H9 (cell line): ENCODE results near the gene LDLRAP1. TPM values are rescaled to one million over a fixed set of nuclear protein-coding genes. Genes with fewer than 3 reads are reported as not detected.

Source experiments
- DNase-seq: peaks from one replicate; pipeline ENCODE4 v3.0.0-alpha.2; 2017
- H2AFZ ChIP-seq: one replicate; pipeline ENCODE4 v1.6.1; 2013; ENCODE audit warnings: mild to moderate bottlenecking, low read length, control low read depth, moderate library complexity
- H2AK5ac ChIP-seq: 2 replicates; pipeline ENCODE4 v1.6.1; 2013; ENCODE audit warnings: low read length, control low read depth, mixed read lengths; ENCODE audit not compliant: insufficient read length
- H2BK120ac ChIP-seq: one replicate; pipeline ENCODE4 v1.6.1; 2013; ENCODE audit warnings: low read depth, mild to moderate bottlenecking, low read length, control low read depth, inconsistent platforms; ENCODE audit not compliant: poor library complexity, severe bottlenecking
- H2BK12ac ChIP-seq: 2 replicates; pipeline ENCODE4 v1.6.1; 2013; ENCODE audit warnings: low read length, control low read depth, mixed read lengths, low read depth; ENCODE audit not compliant: insufficient read length
- H2BK15ac ChIP-seq: 2 replicates; pipeline ENCODE4 v1.6.1; 2013; ENCODE audit warnings: low read depth, low read length, control low read depth
- H2BK20ac ChIP-seq: one replicate; pipeline ENCODE4 v1.6.1; 2013; ENCODE audit warnings: low read depth, mild to moderate bottlenecking, low read length, control low read depth, inconsistent platforms; ENCODE audit not compliant: poor library complexity, severe bottlenecking
- H2BK5ac ChIP-seq: 2 replicates; pipeline ENCODE4 v1.6.1; 2013; ENCODE audit warnings: low read length, control low read depth, mixed read lengths; ENCODE audit not compliant: insufficient read length
- H3K14ac ChIP-seq: 2 replicates; pipeline ENCODE4 v1.6.1; 2013; ENCODE audit warnings: low read length, control low read depth; ENCODE audit not compliant: insufficient read depth
- H3K18ac ChIP-seq: 2 replicates; pipeline ENCODE4 v1.6.1; 2013; ENCODE audit warnings: low read depth, mild to moderate bottlenecking, mixed read lengths, low read length, control low read depth; ENCODE audit not compliant: insufficient read length
- H3K23ac ChIP-seq: 2 replicates; pipeline ENCODE4 v1.6.1; 2013; ENCODE audit warnings: low read length, control low read depth, mixed read lengths, low read depth; ENCODE audit not compliant: insufficient read length
- H3K23me2 ChIP-seq: 2 replicates; pipeline ENCODE4 v1.6.1; 2013; ENCODE audit warnings: low read depth, mild to moderate bottlenecking, mixed read lengths, low read length, control low read depth; ENCODE audit not compliant: insufficient read length, poor library complexity, severe bottlenecking
- H3K27ac ChIP-seq: 2 replicates; pipeline ENCODE4 v1.5.1; 2013; ENCODE audit warnings: low read length, control low read depth, mixed read lengths, low read depth; ENCODE audit not compliant: insufficient read length
- H3K27me3 ChIP-seq: 2 replicates; pipeline ENCODE4 v1.6.1; 2013; ENCODE audit warnings: low read length, control low read depth, inconsistent platforms; ENCODE audit not compliant: insufficient read depth
- H3K4ac ChIP-seq: 2 replicates; pipeline ENCODE4 v1.6.1; 2013; ENCODE audit warnings: low read depth, mild to moderate bottlenecking, control low read depth, inconsistent platforms, low read length, moderate library complexity
- H3K4me1 ChIP-seq: 2 replicates; pipeline ENCODE4 v1.6.1; 2013; ENCODE audit warnings: low read length, control low read depth, inconsistent platforms; ENCODE audit not compliant: insufficient read depth
- H3K4me2 ChIP-seq: 2 replicates; pipeline ENCODE4 v1.6.1; 2013; ENCODE audit warnings: low read length, control low read depth, mixed read lengths; ENCODE audit not compliant: insufficient read length, insufficient read depth
- H3K56ac ChIP-seq: 2 replicates; pipeline ENCODE4 v1.6.1; 2013; ENCODE audit warnings: low read depth, mild to moderate bottlenecking, mixed read lengths, low read length, control low read depth; ENCODE audit not compliant: insufficient read length
- H3K79me1 ChIP-seq: 2 replicates; pipeline ENCODE4 v1.6.1; 2013; ENCODE audit warnings: low read depth, mild to moderate bottlenecking, moderate library complexity, low read length, control low read depth, inconsistent platforms; ENCODE audit not compliant: insufficient read depth, poor library complexity, severe bottlenecking
- H3K79me2 ChIP-seq: 2 replicates; pipeline ENCODE4 v1.6.1; 2013; ENCODE audit warnings: low read length, control low read depth, inconsistent platforms; ENCODE audit not compliant: insufficient read depth
- H3K9ac ChIP-seq: 2 replicates; pipeline ENCODE4 v1.6.1; 2013; ENCODE audit warnings: low read length, control low read depth, mixed read lengths; ENCODE audit not compliant: insufficient read length; ENCODE audit errors: extremely low read depth
- H3K9me3 ChIP-seq: one replicate; pipeline ENCODE4 v1.6.1; 2013; ENCODE audit warnings: low read depth, low read length, inconsistent platforms; ENCODE audit not compliant: control insufficient read depth
- H3T11ph ChIP-seq: one replicate; pipeline ENCODE4 v1.6.1; 2013; ENCODE audit warnings: mild to moderate bottlenecking, low read length, control low read depth, inconsistent platforms
- H4K20me1 ChIP-seq: one replicate; pipeline ENCODE4 v1.6.1; 2013; ENCODE audit not compliant: control insufficient read depth, insufficient read length, insufficient read depth
- H4K5ac ChIP-seq: 2 replicates; pipeline ENCODE4 v1.6.1; 2013; ENCODE audit warnings: low read depth, mild to moderate bottlenecking, mixed read lengths, low read length, control low read depth; ENCODE audit not compliant: insufficient read length
- H4K8ac ChIP-seq: replicated peaks from 2 replicates; pipeline ENCODE4 v1.6.1; 2013; ENCODE audit warnings: low read length, control low read depth, mixed read lengths, low read depth; ENCODE audit not compliant: insufficient read length
- H4K91ac ChIP-seq: 2 replicates; pipeline ENCODE4 v1.6.1; 2013; ENCODE audit warnings: low read depth, mild to moderate bottlenecking, moderate library complexity, mixed read lengths, low read length, control low read depth; ENCODE audit not compliant: insufficient read length
- H3K27ac Mint-ChIP-seq, 3 experiments: 2 replicates in 2 of 3; 3 replicates in 1 of 3; pipeline ENCODE4 v1.8.0; 2020 to 2021; ENCODE audit warnings: mixed read lengths in 3 of 3, mild to moderate bottlenecking in 1 of 3, moderate library complexity in 1 of 3
- H3K27me3 Mint-ChIP-seq: 2 replicates; pipeline ENCODE4 v1.8.0; 2021; ENCODE audit warnings: low read depth, mild to moderate bottlenecking, moderate library complexity, mixed read lengths
- H3K36me3 Mint-ChIP-seq, 3 experiments: 2 replicates in 2 of 3; 3 replicates in 1 of 3; pipeline ENCODE4 v1.8.0; 2020 to 2021; ENCODE audit warnings: low read depth in 3 of 3, mixed read lengths in 3 of 3; ENCODE audit not compliant: insufficient read depth in 1 of 3
- H3K4me1 Mint-ChIP-seq, 2 experiments: 2 replicates each; pipeline ENCODE4 v1.8.0; 2020; ENCODE audit warnings: mixed read lengths in 2 of 2
- H3K4me3 Mint-ChIP-seq, 2 experiments: 2 replicates in 1 of 2; 3 replicates in 1 of 2; pipeline ENCODE4 v1.8.0; 2020 to 2021; ENCODE audit warnings: mild to moderate bottlenecking in 2 of 2, mixed read lengths in 2 of 2, moderate library complexity in 1 of 2
- H3K9me3 Mint-ChIP-seq, 2 experiments: 2 replicates in 1 of 2; 3 replicates in 1 of 2; pipeline ENCODE4 v1.8.0; 2020; ENCODE audit warnings: mild to moderate bottlenecking in 2 of 2, mixed read lengths in 2 of 2, moderate library complexity in 1 of 2
- CTCF ChIP-seq: fragments of 200-600 bp; sonication (generic); conservative IDR thresholded peaks from 3 replicates; pipeline ENCODE4 v1.8.0; 2021; ENCODE audit warnings: antibody characterized with exemption, mild to moderate bottlenecking
- WGBS: extraction: QIAGEN DNeasy Blood & Tissue Kit; methylation state at CpG from one replicate; pipeline ENCODE4 v1.1.7; 2013; ENCODE audit warnings: missing lambda C conversion rate, low lambda C conversion rate, mixed read lengths; ENCODE audit not compliant: insufficient read length; ENCODE audit errors: extremely low coverage; 5-methylcytosine and 5-hydroxymethylcytosine counted together
- total RNA-seq: library from RNA; stranded (reverse); gene quantifications from 2 replicates; pipeline ENCODE4 v1.2.1, GENCODE V29; 2021

LDLRAP1 gene
- total RNA-seq, 1 experiment from 2014 or later, result 15.7 TPM

- peaks cover 16% of the 10 kb centered on the region for H3K23me2 ChIP-seq
- H3K23ac ChIP-seq, result no peak overlapping the region
- no peaks in the 10 kb centered on the region for H4K20me1 ChIP-seq
- no peak overlapping the region for H3K18ac ChIP-seq
- no peak overlapping the region for H2BK15ac ChIP-seq
- no peaks in the 10 kb centered on the region for H3K9me3 ChIP-seq
- H3K79me2 ChIP-seq, result no peaks in the 10 kb centered on the region
- H2AK5ac ChIP-seq, result no peak overlapping the region
- peak overlapping the region; percentile 33 to 70; a peak in 2 of 5 replicates for H3K4me3 Mint-ChIP-seq
- DNase-seq, result no peak
- no peak for TF ChIP-seq CTCF
- no peaks in the 10 kb centered on the region; the same call in 1 of the 2 replicates for H3K27me3 ChIP-seq
- no peak overlapping the region for H2BK12ac ChIP-seq
- H3K4me1 ChIP-seq, result no peaks in the 10 kb centered on the region
- H3K27ac Mint-ChIP-seq, result no peak overlapping the region
- peaks cover 26% of the 10 kb centered on the region in 2 experiments for H3K4me1 Mint-ChIP-seq
- H3T11ph ChIP-seq, result no peak overlapping the region
- H3K27me3 Mint-ChIP-seq, result peaks cover 67% of the 10 kb centered on the region
- WGBS, result no CpG with 5 or more reads among the region's 7 CpGs
- no peak overlapping the region for H4K91ac ChIP-seq
- H3K4ac ChIP-seq, result no peak overlapping the region
- H2BK5ac ChIP-seq, result no peak overlapping the region
- H2AFZ ChIP-seq, result no peak overlapping the region
- no peak overlapping the region for H3K9ac ChIP-seq
- no peak overlapping the region for H3K4me2 ChIP-seq
- no peak overlapping the region for H2BK20ac ChIP-seq
- no peaks in the 10 kb centered on the region for H3K79me1 ChIP-seq
- H3K27ac ChIP-seq, result no peak overlapping the region
- H3K14ac ChIP-seq, result no peak overlapping the region
- no peak overlapping the region for H2BK120ac ChIP-seq
- no peaks in the 10 kb centered on the region for H3K9me3 Mint-ChIP-seq
- 0 out of 7 replicates have a peak, but pooled peaks cover 0 to 2% (median 0%) of the 10 kb centered on the region in 3 experiments for H3K36me3 Mint-ChIP-seq
- no peak overlapping the region for H4K5ac ChIP-seq
- H3K56ac ChIP-seq, result no peak overlapping the region
- H4K8ac ChIP-seq, result no peak overlapping the region
Observed at GRCh38 chr1:25615172-25615541, 71.8 kb downstream of the LDLRAP1 start.
